ENCODE data around the gene ANO10. TPM values are rescaled to one million over a fixed set of nuclear protein-coding genes. Genes with fewer than 3 reads are reported as not detected.

Gene ANO10
- total RNA-seq, 2 donors from 2014 or later = 9.6 to 11.3 TPM

GRCh38 chr3:43539321-43539720 lies 82.5 kb downstream of the ANO10 start:
- no peaks in the 10 kb centered on the region for H3K4me1 ChIP-seq
- H3K27me3 ChIP-seq = no peaks in the 10 kb centered on the region
- H3K27ac ChIP-seq = no peak overlapping the region
- H3K4me3 ChIP-seq = no peak overlapping the region
- no peaks in the 10 kb centered on the region for H3K9me3 ChIP-seq
- DNase-seq (ENCODE audit: low spot score) = no peak
- no peak for TF ChIP-seq CTCF (IDR thresholded peaks at IDR 0.05)
- no peaks in the 10 kb centered on the region for H3K36me3 ChIP-seq

- no peak overlapping the region for H3K4me3 ChIP-seq
- no peak for TF ChIP-seq CTCF (IDR thresholded peaks at IDR 0.05)
- H3K4me1 ChIP-seq = no peaks in the 10 kb centered on the region
- DNase-seq (ENCODE audit: low spot score) = no peak
- H3K9me3 ChIP-seq = no peaks in the 10 kb centered on the region
- no peak overlapping the region for H3K27ac ChIP-seq
- no peaks in the 10 kb centered on the region for H3K27me3 ChIP-seq
- H3K36me3 ChIP-seq = no peaks in the 10 kb centered on the region
Measured at GRCh38 chr3:43537225-43537624, 84.6 kb downstream of the ANO10 start.

- Histone ChIP-seq H3K27ac (no peak overlapping the region), H3K36me3 (no peaks in the 10 kb centered on the region), H3K9me3 (no peaks in the 10 kb centered on the region), H3K27me3 (no peaks in the 10 kb centered on the region), H3K4me1 (no peaks in the 10 kb centered on the region), H3K4me3 (no peak overlapping the region)
- DNase-seq (ENCODE audit: low spot score) = no peak
- TF ChIP-seq CTCF (IDR thresholded peaks at IDR 0.05) = no peak
Measured at GRCh38 chr3:43534675-43535074, 87.1 kb downstream of the ANO10 start.

- no peaks in the 10 kb centered on the region for H3K27me3 ChIP-seq
- H3K27ac ChIP-seq = no peak overlapping the region
- no peaks in the 10 kb centered on the region for H3K4me1 ChIP-seq
- H3K9me3 ChIP-seq = peaks cover 0 to 6% of the 10 kb centered on the region in 2 donors
- no peak for TF ChIP-seq CTCF (IDR thresholded peaks at IDR 0.05)
- no peaks in the 10 kb centered on the region for H3K36me3 ChIP-seq
- no peak for DNase-seq (ENCODE audit: low spot score)
- H3K4me3 ChIP-seq = no peak overlapping the region
Measured at GRCh38 chr3:43533009-43533408, 88.8 kb downstream of the ANO10 start.

GRCh38 chr3:43531835-43532234 lies 90.0 kb downstream of the ANO10 start:
- H3K9me3 ChIP-seq = peaks cover 0 to 6% of the 10 kb centered on the region in 2 donors
- no peaks in the 10 kb centered on the region for H3K27me3 ChIP-seq
- no peak for TF ChIP-seq CTCF (IDR thresholded peaks at IDR 0.05)

GRCh38 chr3:43528498-43529099 lies 93.2 kb downstream of the ANO10 start:
- TF ChIP-seq CTCF (IDR thresholded peaks at IDR 0.05) = no peak
- no peak for DNase-seq (ENCODE audit: low spot score)
- H3K36me3 ChIP-seq = no peaks in the 10 kb centered on the region
- H3K27me3 ChIP-seq = no peaks in the 10 kb centered on the region
- H3K9me3 ChIP-seq = peaks cover 0 to 6% of the 10 kb centered on the region in 2 donors
- no peak overlapping the region for H3K4me3 ChIP-seq
- H3K27ac ChIP-seq = no peak overlapping the region
- no peaks in the 10 kb centered on the region for H3K4me1 ChIP-seq

More at GRCh38 chr3:43531835-43532234, 90.0 kb downstream of the ANO10 start:
- no peaks in the 10 kb centered on the region for H3K36me3 ChIP-seq
- H3K27ac ChIP-seq = no peak overlapping the region
- no peak for DNase-seq (ENCODE audit: low spot score)
- no peak overlapping the region for H3K4me3 ChIP-seq
- no peaks in the 10 kb centered on the region for H3K4me1 ChIP-seq
